OCI-LY1 (cell line): ENCODE results near the gene PCDHA1.

Experiments
- EZH2 ChIP-seq: fragments of 200-600 bp; sonication (generic), shearing (Covaris generic); IDR thresholded peaks from 2 replicates; pipeline ENCODE4 v1.8.0; 2017; ENCODE audit warnings: borderline replicate concordance, mixed run types, mild to moderate bottlenecking, antibody characterized with exemption, low read length, moderate library complexity, mixed read lengths
- TF ChIP-seq, protein P1 (sequence below): fragments of 200-600 bp; sonication (generic), shearing (Covaris generic); IDR thresholded peaks from 2 replicates; pipeline ENCODE4 v1.5.1; 2017; ENCODE audit warnings: mild to moderate bottlenecking, antibody characterized with exemption, low read length, moderate library complexity, mixed read lengths

DNA sequence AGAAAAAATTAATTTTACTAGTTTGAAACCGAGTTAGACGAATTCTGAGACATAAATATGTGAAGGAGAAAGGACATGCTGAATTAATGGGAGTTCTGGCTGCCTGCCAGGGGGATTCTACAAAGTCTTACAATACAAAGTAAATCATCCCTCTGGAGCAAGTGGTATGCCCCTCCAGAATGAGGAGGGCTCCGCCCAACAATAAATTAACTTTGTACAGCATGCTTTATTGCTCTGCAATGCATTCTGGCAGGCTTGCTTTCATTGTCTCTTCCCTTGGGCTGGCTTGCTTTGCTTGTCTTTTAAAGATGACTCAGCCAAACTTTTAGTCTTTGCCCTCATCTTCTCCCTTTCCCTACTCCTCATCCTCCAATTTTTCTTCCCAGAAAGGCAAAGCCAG, 253.6 kb downstream of the PCDHA1 start:
- TF ChIP-seq EZH2, result no peak
- TF ChIP-seq, protein P1, sequence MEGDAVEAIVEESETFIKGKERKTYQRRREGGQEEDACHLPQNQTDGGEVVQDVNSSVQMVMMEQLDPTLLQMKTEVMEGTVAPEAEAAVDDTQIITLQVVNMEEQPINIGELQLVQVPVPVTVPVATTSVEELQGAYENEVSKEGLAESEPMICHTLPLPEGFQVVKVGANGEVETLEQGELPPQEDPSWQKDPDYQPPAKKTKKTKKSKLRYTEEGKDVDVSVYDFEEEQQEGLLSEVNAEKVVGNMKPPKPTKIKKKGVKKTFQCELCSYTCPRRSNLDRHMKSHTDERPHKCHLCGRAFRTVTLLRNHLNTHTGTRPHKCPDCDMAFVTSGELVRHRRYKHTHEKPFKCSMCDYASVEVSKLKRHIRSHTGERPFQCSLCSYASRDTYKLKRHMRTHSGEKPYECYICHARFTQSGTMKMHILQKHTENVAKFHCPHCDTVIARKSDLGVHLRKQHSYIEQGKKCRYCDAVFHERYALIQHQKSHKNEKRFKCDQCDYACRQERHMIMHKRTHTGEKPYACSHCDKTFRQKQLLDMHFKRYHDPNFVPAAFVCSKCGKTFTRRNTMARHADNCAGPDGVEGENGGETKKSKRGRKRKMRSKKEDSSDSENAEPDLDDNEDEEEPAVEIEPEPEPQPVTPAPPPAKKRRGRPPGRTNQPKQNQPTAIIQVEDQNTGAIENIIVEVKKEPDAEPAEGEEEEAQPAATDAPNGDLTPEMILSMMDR, result no peak
